A172 (cell line): ENCODE measurements around the gene CREB5. TPM values are rescaled to one million over a fixed set of nuclear protein-coding genes. Genes with fewer than 3 reads are reported as not detected.

Experiments
- DNase-seq: peaks from one replicate; pipeline ENCODE4 v3.0.0-alpha.2; 2015; ENCODE audit warnings: low spot score
- total RNA-seq: library from RNA; depleted of rRNA; stranded (reverse); fragments of >200 nt; shearing (Covaris generic); gene quantifications from 2 replicates; pipeline ENCODE4 v1.2.3, GENCODE V29; 2014; rRNA removed

The CREB5 gene
- total RNA-seq, 1 experiment from 2014 or later, result 1.4 TPM

GRCh38 chr7:28853834-28854749 lies 441.8 kb downstream of the CREB5 start:
- DNase-seq, result peak; percentile 67

- DNase-seq, result peak; percentile 16
These were observed 442.4 kb downstream of the CREB5 start for GRCh38 chr7:28854750-28855074.

- peak; percentile 99 for DNase-seq
These were observed 443.4 kb downstream of the CREB5 start for GRCh38 chr7:28855538-28856217.

DNA sequence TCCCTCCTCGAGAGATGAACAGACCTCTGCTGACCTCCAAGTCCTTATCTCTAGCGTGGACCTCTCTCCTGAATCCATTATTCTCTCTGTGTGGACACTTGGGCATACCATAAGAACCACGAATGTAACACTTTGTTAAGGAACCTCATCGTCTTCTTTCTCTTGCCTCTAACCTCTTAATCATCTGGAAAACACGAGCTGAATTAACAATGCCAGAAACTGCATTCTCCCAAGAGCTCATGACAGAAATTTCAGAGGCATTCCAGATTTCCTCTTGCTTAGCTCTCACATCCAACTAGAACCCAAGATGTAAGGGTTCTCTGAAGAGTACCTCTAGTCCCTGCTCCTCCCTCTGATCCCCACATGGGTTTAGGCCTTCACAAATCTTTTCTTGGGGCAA lies 444.3 kb downstream of the CREB5 start:
- DNase-seq, result no peak

DNA sequence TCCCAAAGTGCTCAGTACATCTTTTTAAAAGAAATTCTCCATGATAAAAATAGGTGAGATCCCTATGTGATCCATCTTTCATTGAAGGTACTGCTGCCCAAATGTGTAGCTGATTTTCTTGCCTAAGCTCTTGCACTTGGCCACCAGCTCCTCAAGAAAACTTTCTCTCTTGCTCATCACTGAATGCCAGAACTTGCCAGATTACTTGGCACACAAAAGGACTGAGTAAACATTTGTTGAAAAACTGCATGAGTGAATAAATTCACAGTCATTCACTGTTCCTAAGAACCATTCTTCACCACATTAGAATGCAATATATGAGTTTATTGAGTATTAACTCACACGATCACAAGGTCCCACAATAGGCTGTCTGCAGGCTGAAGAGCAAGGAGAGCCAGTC lies 445.9 kb downstream of the CREB5 start:
- no peak for DNase-seq

GRCh38 chr7:28858895-28859294 lies 446.6 kb downstream of the CREB5 start:
- DNase-seq, result no peak

GRCh38 chr7:28861825-28862224 lies 449.5 kb downstream of the CREB5 start:
- DNase-seq, result no peak

DNA sequence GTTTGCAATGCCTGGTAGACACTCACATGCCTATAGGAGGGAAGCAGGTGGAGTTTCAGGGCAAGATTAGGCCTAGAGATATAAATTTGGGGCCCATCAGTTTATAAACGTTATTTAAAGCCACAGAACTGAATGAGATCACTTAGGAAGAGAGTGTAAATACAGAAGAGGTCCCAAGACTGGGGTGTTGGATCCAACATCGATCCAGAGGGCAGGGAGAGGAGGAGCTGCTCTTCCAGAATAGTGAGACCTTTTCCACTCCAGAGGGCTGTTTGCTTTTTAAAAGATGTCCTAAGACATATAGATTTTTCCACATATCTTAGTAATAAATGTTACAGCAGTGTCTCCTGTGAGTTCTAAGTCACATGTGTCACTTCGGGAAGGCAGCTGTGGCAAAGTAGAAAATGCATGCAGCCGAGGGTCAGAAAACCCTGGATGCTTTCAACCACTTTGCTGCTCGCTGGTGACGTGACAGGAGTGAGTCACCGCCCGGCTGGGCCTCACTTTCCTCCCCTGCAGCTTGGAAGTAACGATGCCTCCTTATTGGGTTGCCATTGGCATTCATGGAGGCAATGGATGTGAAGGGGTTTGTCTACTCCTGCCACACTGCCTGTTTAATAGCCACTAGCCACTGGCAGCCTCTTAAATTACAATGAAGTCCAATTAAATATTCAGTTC lies 450.4 kb downstream of the CREB5 start:
- DNase-seq, result no peak

DNA sequence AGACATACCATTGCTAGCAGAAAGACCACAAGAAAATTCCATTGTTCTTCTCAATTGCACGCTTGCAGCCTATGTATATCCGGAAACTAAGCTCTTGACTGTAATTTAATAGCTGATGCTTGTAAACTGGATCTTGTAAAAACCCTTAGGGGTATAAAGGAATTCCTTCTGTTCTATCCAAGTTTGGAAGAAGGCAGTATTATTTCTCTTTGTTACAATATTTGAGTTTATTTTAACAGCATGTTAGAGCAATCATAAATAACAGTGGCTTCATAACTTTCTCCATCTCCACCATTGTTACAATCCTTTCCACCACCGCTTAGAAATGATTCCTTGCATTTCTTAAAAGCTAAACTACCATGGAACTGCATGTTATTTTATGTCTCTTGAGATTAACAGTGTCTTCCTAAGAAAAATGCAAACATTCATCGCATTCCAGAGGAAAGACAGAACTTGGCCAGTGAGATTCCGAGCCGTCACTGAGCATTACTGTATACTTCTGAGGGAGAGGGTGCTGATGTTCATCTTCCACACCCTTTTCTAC lies 453.4 kb downstream of the CREB5 start:
- no peak for DNase-seq

GRCh38 chr7:28868712-28869111 lies 456.4 kb downstream of the CREB5 start:
- no peak for DNase-seq

- DNase-seq, result no peak
These were observed 458.8 kb downstream of the CREB5 start for GRCh38 chr7:28871077-28871476.

DNA sequence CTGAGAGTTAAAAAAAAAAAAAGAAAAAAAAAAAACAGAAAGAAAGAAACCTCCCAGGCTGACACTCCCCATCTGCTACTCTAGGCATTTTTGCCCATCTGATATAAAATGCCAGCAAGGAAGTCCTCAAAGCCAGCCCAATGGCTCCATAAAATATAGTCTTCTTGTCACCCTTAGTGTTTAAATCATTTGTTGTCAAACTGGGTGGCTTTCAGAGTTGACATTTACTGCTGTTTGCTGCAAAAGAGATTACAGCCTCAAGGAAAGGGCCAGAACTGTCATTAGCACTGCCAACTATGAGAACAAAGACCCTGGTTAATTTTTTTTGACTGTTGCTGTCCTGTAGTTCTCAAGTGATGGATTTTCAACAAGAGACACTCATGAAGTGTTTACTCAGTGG lies 459.3 kb downstream of the CREB5 start:
- DNase-seq, result no peak

DNA sequence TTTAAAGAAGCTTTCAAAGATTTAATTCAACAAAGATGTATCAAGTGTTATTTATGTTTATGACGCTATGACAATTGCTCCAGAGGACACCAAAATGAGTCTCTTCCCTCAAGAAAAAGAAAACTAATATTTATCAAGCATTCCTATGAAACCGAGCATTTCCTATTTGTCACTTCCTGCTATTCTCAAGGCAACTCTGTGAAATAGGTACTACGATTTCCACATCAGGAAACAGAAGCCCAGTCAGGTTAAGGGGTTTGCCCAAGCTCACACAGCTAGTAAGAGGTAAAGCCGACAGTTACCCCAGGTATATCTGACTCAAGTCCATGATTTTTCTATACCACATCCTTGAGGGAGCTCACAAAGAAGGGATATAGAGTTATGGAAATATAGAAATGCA lies 459.9 kb downstream of the CREB5 start:
- DNase-seq, result peak; percentile 28

GRCh38 chr7:28873365-28873764 lies 461.0 kb downstream of the CREB5 start:
- no peak for DNase-seq

- no peak for DNase-seq
These were observed 461.7 kb downstream of the CREB5 start for GRCh38 chr7:28874001-28874400.

Other genes starting within 250 kb of the CREB5 start
- 18.8 and 28.3 TPM in 2 replicates for gene JAZF1, start 231.7 kb upstream of the CREB5 start, total RNA-seq